GM19324 (cell line): ENCODE results near the gene SQOR.

Experiments
- ATAC-seq: cut with Tn5 transposase; IDR thresholded peaks from one replicate; pipeline ENCODE4 v1.9.1; 2021; ENCODE audit warnings: mild to moderate bottlenecking, moderate library complexity; ENCODE audit not compliant: unreplicated experiment, low FRiP score

The SQOR gene

GRCh38 chr15:45634432-45635190, at the start of gene SQOR:
SQOR (plus strand) TSS chr15:45635029; CDS start chr15:45658924, 23,895 bp downstream.
- peak; percentile 85 for ATAC-seq

- ATAC-seq = no peak
Measured at GRCh38 chr15:45585069-45585791, 49.6 kb upstream of the SQOR start.

DNA sequence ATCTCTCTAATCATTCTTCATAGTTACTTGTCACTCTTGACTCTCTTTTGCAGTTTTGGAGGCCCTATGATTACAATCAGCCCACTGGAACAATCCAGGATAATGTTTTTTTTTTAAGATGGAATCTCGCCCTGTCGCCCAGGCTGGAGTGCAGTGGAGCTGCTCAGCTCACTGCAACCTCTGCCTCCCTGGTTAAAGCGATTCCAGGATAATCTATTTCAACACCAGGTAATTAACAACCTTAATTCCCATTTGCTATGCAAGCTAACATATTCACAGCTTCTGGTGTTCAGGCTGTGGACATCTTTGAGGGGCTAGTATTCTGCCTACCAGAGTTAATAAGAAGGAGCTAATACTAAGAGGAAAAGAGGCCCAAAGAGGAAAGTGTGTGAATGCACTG, 48.7 kb upstream of the SQOR start:
- ATAC-seq = no peak

- peak; percentile 6 for ATAC-seq
Measured at GRCh38 chr15:45586601-45587094, 48.2 kb upstream of the SQOR start.

DNA sequence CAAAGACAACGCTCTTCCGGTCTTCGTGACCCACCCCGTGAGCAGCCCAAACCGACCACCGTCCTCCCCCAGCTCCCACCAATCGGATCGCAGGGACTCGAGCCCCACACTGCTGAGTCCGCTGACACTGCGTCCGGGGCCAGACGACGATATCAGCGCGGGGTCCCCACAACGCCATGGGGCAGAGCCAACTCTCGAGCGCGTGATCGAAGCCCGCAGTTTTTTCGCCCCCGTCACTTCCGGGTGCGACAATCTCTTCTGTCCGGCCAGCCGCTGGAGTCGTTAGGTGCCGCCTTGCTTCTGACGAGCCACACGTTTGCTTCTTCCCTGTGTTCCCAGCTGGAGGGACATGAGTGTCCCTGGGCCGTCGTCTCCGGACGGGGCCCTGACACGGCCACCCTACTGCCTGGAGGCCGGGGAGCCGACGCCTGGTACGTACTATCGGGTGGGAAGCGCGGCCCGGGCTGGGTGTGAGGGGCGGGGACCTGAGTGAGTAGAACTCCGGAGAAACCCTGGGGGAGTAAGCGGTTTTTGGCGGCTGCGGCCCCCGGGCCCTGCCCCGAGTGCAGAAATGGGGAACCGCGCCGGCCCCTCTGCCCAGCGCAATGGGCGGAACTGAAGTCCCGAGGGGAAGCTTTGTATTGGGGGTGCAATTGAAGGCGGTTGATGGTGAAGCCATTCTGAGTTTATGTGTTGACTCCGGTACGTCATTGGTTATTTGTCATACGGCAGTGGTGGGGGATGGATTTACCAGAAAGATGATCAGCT, 47.5 kb upstream of the SQOR start, which contains the start of gene BLOC1S6:
TSS of gene BLOC1S6 (plus strand) at position 285 of the 768 bp plus-strand sequence. CDS start at position 350, 65 bp downstream.
- peak; percentile 84 for ATAC-seq

DNA sequence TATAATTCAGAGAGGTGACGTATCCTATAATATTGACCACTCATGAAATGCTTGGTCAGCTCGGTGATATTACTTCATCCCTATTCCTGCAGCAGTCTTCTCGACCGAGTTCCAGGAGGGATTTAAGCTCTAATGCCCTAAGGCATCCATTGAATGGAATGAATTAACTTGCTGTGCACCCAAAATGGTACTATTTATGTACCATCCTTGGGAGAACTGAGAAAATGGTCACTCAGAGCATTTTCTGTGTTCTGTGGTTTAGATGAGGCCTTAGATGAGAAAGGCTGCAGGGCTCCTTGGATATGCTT, 47.0 kb upstream of the SQOR start:
- ATAC-seq = no peak

DNA sequence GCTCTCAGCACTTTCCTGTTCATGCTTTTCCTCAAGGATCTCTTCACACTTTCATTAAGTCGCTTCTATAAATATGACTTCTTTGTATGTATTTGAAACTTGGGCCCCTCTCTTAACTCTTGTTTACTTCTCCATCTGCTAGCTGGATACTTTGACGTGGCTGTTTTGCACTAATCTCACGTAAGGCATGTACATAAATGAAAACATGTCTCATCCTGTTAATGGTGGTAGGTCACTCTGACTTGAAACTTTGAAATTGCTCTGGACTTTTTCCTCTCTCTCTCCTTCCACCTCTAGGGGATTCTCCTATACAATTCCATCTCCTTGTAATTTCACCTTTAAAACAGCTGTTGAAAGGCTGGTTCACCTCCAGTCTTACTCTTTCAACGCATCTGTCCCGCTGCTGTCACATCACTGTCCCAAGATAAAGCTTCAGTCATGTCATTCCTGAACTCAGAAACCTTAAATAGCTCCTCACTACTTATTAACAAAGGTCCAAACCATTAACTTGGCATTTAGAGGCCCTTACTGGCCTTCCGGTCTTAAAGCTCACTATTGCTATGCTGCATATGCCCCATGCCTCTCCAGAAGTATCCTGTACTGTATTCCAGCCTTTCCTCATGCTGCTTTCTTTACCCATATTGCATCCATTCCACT, 46.5 kb upstream of the SQOR start:
- no peak for ATAC-seq

GRCh38 chr15:45589256-45589655, 45.6 kb upstream of the SQOR start:
- ATAC-seq = no peak

DNA sequence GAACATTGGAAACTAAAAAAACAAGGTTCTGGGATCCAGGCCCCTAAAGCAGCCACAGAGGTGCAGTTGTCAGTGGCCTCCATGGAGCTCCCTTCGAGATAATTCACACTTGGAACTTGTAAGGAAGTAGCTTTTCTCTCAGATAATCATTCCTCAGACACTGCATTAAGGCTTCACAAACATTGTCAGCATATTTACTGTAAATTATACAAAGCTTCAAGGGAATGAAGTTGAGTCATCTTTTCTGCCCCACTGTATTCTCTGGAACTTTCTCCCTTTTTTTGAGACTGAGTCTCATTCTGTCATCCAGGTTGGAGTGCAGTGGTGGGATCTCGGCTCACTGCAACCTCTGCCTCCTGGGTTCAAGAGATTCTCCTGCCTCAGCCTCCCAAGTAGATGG, 40.5 kb upstream of the SQOR start:
- ATAC-seq = no peak

DNA sequence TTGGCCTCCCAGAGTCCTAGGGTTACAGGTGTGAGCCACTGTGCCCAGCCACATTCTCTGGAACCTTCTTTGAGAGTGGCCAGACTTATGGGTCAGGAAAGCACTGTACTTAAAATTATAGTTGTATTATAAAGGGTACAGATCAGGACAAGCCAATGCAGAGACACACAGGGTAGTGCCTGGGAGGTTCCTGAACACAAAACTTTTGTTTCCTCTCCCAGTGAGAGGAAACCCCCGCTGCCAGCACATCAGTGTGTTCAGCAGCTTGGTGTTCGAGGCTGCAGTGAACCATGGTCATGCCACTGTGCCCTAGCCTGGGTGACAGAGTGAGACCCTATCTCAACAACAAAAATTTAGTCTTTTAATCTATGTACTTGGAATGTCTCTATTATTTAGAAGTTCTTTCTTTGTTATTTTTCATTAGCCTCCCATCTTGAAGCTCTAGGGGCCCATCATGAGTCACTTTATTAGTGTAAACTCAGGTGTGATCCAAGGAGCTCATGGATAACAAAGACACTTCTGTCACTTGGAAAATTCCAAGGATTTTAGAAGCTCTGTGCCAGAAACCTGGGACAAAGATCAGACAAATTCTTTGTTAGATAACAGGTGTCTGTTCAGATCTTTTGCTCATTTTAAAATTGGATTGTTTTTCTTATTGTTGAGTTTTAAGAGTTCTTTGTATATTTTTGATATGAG, 39.8 kb upstream of the SQOR start:
- ATAC-seq = no peak

GRCh38 chr15:45603881-45604280, 30.9 kb upstream of the SQOR start:
- no peak for ATAC-seq

GRCh38 chr15:45604326-45604725, 30.5 kb upstream of the SQOR start:
- no peak for ATAC-seq

DNA sequence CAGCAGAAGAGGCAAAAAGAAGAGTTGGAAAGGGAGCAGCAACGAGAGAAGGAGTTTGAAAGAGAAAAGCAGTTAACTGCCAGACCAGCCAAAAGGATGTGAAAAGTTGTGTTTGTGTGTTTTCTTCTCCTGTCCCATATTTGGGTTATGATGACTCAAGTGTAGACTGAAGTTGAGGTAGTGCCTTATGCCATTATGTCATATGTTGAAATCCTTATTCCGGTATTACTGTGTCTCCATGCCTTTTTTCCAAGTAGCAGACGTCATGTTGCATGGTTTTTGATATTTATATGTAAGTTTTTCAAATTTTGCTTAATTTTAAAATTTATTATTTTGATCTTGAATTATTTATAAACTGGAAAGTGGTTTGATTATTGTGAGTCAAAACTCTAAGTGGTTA, 28.4 kb upstream of the SQOR start:
- no peak for ATAC-seq

GRCh38 chr15:45606841-45607240, 28.0 kb upstream of the SQOR start:
- no peak for ATAC-seq

DNA sequence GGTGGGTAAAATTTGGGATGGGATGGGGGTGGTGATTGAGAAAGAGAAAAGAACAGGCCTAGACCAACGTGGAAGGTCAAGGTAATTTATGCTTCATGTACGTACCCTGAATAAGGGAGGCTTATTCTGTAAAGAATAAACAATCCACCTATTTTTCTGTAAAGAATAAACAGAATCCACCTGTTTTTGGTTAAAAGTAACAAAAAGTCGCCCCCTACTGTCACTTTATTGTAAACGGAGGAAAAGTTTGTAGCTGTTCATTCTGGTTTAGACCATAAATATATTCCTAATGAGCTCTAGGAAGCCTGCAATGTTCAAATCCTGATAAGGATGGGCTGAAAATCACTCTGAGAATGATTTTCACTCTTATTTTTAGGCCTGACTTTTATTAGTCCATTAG, 23.5 kb upstream of the SQOR start:
- ATAC-seq = no peak

DNA sequence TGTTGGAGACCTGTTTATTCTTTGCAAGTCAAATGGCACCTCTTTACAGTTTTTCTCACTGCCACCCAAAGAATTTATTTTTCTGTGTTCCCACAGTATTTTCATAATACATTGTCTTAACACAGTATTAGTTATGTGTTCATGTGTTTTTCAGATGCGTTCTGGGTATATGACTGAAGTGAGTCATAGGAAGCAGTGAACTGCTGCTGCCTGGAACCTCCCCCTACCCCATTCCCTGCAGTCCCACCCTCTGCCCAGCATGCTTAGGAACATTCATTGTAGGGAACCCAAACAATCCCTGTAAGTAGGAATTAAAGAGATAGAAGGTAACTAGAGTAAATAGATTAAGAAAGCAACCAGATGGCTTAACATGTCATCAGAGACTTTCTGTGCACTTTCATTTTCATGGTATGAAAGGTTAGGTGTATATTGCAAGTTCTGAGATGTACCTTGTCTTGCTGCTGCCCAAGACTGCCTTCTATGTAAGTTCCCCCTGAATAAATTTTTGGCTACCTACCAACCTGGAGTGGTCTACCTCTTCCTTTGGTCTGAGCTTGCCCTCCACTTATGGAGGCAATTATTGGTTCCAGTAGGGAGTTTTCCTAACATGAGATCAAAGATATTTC, 21.9 kb upstream of the SQOR start:
- ATAC-seq = no peak

- no peak for ATAC-seq
Measured at GRCh38 chr15:45616901-45617323, 17.9 kb upstream of the SQOR start.

- ATAC-seq = no peak
Measured at GRCh38 chr15:45618813-45619212, 16.0 kb upstream of the SQOR start.

DNA sequence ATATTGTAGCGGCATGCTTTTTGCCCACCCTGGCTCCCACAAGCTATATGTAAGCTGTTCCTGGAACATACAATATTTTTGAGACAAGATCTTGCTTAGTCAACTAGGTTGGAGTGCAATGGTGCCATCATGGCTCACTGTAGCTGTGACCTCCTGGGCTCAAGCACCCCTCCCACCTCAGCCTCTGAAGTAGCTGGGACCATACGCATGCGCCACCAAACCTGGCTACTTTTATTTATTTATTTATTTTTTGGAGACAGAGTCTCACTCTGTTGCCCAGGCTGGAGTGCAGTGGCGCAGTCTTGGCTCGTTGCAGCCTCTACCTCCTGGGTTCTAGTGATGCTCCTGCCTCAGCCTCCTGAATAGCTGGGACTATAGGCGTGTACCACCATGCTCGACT, 6.7 kb upstream of the SQOR start:
- no peak for ATAC-seq
